Colonic mucosa (tissue), 4 donors: Measurements from ENCODE around the gene NBPF8. TPM values are rescaled to one million over a fixed set of nuclear protein-coding genes. Genes with fewer than 3 reads are reported as not detected.
"Not testable (repeated sequence)": the region's sequence is repeated elsewhere in the genome, so short reads cannot be mapped to it uniquely, and the experiment has no call there.

Source experiments
- DNase-seq: peaks from one replicate; pipeline ENCODE4 v3.0.0-alpha.2; 2020
- H3K27ac ChIP-seq: fragments of 200-600 bp; one replicate; pipeline ENCODE4 v1.8.0; 2021
- H3K27me3 ChIP-seq: fragments of 200-600 bp; one replicate; pipeline ENCODE4 v1.8.0; 2021
- H3K36me3 ChIP-seq: fragments of 200-600 bp; one replicate; pipeline ENCODE4 v1.8.0; 2021
- H3K4me1 ChIP-seq: fragments of 200-600 bp; one replicate; pipeline ENCODE4 v1.8.0; 2021; ENCODE audit warnings: mild to moderate bottlenecking
- H3K4me3 ChIP-seq: fragments of 200-600 bp; one replicate; pipeline ENCODE4 v1.8.0; 2021
- H3K9ac ChIP-seq, 2 donors: one replicate each; pipeline ENCODE4 v1.7.0; 2013; ENCODE audit warnings: control low read depth in 2 of 2, low read depth in 2 of 2, low read length in 2 of 2
- H3K9me3 ChIP-seq: fragments of 200-600 bp; one replicate; pipeline ENCODE4 v1.8.0; 2021
- intact Hi-C: fragments of 100-400 bp; cut with DNase I; formaldehyde crosslinking; loops from one replicate; pipeline ENCODE4 v1.14.1; 2022
- total RNA-seq, 2 donors: library from RNA; stranded (reverse); fragmentation: NEBNext Ultra II Directional in 1 of 2; extraction: Animal tissue kit (Norgen Biotek cat#: 25700) in 1 of 2; gene quantifications; one replicate each; pipeline ENCODE4 v1.2.1, GENCODE V29; 2021
- donor health status: healthy.
- donor health status: DM: no; HTN: no; CAD: no.
- donor health status: DM: no; HTN: no; CAD: no.

The NBPF8 gene
- 1 to 10 TPM; 3.0 to 3.3 TPM for total RNA-seq

GRCh38 chr1:120414911-120415480, at the start of gene NBPF8:
TSS of gene NBPF8 (plus strand) at chr1:120415035. CDS start at chr1:120436523, 21,488 bp downstream.
- H3K9me3 ChIP-seq, intact Hi-C loops, H3K36me3 ChIP-seq, H3K4me1 ChIP-seq, H3K27me3 ChIP-seq, H3K27ac ChIP-seq: not testable (repeated sequence)
- Histone ChIP-seq H3K4me3 (peak within 1 kb of the TSS; percentile 33), H3K9ac (peak within 1 kb of the TSS in 1 of 2 donors; percentile 35)
- DNase-seq: peak; percentile 70

GRCh38 chr1:120367709-120368108, 47.1 kb upstream of the NBPF8 start:
- DNase-seq, H3K4me1 ChIP-seq, H3K36me3 ChIP-seq, H3K27me3 ChIP-seq, H3K27ac ChIP-seq, H3K4me3 ChIP-seq, H3K9me3 ChIP-seq, intact Hi-C loops, H3K9ac ChIP-seq: not testable (repeated sequence)

- H3K4me3 ChIP-seq, intact Hi-C loops, H3K27ac ChIP-seq, H3K27me3 ChIP-seq, DNase-seq, H3K36me3 ChIP-seq, H3K9ac ChIP-seq, H3K9me3 ChIP-seq, H3K4me1 ChIP-seq: not testable (repeated sequence)
Measured at GRCh38 chr1:120386651-120387050, 28.2 kb upstream of the NBPF8 start.

GRCh38 chr1:120388597-120389126, 26.2 kb upstream of the NBPF8 start:
- H3K36me3 ChIP-seq, H3K9ac ChIP-seq, H3K27ac ChIP-seq, H3K4me1 ChIP-seq, H3K9me3 ChIP-seq, H3K27me3 ChIP-seq, intact Hi-C loops, H3K4me3 ChIP-seq: not testable (repeated sequence)
- peak; percentile 22 for DNase-seq

- H3K9me3 ChIP-seq, H3K36me3 ChIP-seq, H3K4me1 ChIP-seq, DNase-seq, H3K4me3 ChIP-seq, H3K27ac ChIP-seq, H3K9ac ChIP-seq, H3K27me3 ChIP-seq, intact Hi-C loops: not testable (repeated sequence)
Measured at GRCh38 chr1:120391365-120391764, 23.5 kb upstream of the NBPF8 start.

GRCh38 chr1:120393316-120394232, 21.3 kb upstream of the NBPF8 start:
- H3K36me3 ChIP-seq, H3K4me3 ChIP-seq, H3K27ac ChIP-seq, H3K9me3 ChIP-seq, H3K4me1 ChIP-seq, H3K9ac ChIP-seq, H3K27me3 ChIP-seq, DNase-seq, intact Hi-C loops: not testable (repeated sequence)

- intact Hi-C loops, H3K9ac ChIP-seq: not testable (repeated sequence)
Measured at GRCh38 chr1:120405348-120405747, 9.5 kb upstream of the NBPF8 start.

GRCh38 chr1:120414451-120414850, 384 bp upstream of the NBPF8 start:
- H3K36me3 ChIP-seq, H3K27me3 ChIP-seq, DNase-seq, H3K4me1 ChIP-seq, intact Hi-C loops, H3K9me3 ChIP-seq, H3K4me3 ChIP-seq, H3K27ac ChIP-seq, H3K9ac ChIP-seq: not testable (repeated sequence)

More at GRCh38 chr1:120405348-120405747, 9.5 kb upstream of the NBPF8 start:
- not testable (repeated sequence) for H3K36me3 ChIP-seq, DNase-seq, H3K27me3 ChIP-seq, H3K4me3 ChIP-seq, H3K9me3 ChIP-seq, H3K27ac ChIP-seq, H3K4me1 ChIP-seq

- H3K36me3 ChIP-seq, H3K4me1 ChIP-seq, H3K27ac ChIP-seq, intact Hi-C loops, H3K9me3 ChIP-seq, H3K9ac ChIP-seq, H3K27me3 ChIP-seq: not testable (repeated sequence)
- peak; percentile 46 for DNase-seq
- peak overlapping the region; percentile 33 for H3K4me3 ChIP-seq
Measured at GRCh38 chr1:120415492-120415961, 692 bp downstream of the NBPF8 start.

- H3K9ac ChIP-seq, intact Hi-C loops, H3K27ac ChIP-seq, H3K4me1 ChIP-seq, DNase-seq, H3K36me3 ChIP-seq, H3K9me3 ChIP-seq, H3K4me3 ChIP-seq, H3K27me3 ChIP-seq: not testable (repeated sequence)
Measured at GRCh38 chr1:120425063-120425462, 10.2 kb downstream of the NBPF8 start.

GRCh38 chr1:120431626-120432025, 16.8 kb downstream of the NBPF8 start:
- H3K27ac ChIP-seq, H3K27me3 ChIP-seq, intact Hi-C loops, H3K9me3 ChIP-seq, H3K4me3 ChIP-seq, H3K36me3 ChIP-seq, H3K4me1 ChIP-seq, DNase-seq, H3K9ac ChIP-seq: not testable (repeated sequence)

GRCh38 chr1:120433831-120434230, 19.0 kb downstream of the NBPF8 start:
- H3K4me1 ChIP-seq, H3K27ac ChIP-seq, H3K36me3 ChIP-seq, H3K9me3 ChIP-seq, DNase-seq, H3K4me3 ChIP-seq, intact Hi-C loops, H3K27me3 ChIP-seq, H3K9ac ChIP-seq: not testable (repeated sequence)

GRCh38 chr1:120449124-120449523, 34.3 kb downstream of the NBPF8 start:
- H3K4me1 ChIP-seq, H3K9ac ChIP-seq, intact Hi-C loops, H3K36me3 ChIP-seq, H3K4me3 ChIP-seq, H3K27me3 ChIP-seq, H3K9me3 ChIP-seq, DNase-seq, H3K27ac ChIP-seq: not testable (repeated sequence)
